K562 (cell line): ENCODE results near the gene CCNL2. TPM values are rescaled to one million over a fixed set of nuclear protein-coding genes. Genes with fewer than 3 reads are reported as not detected.

Experiments used
- ATAC-seq: fragments of 200-7000 bp; cut with Tn5 transposase; 3 replicates; pipeline ENCODE4 v1.9.1; 2020; ENCODE audit warnings: moderate library complexity
- BruUV-seq: library from RNA; stranded (reverse); fragments of 400-500 nt; replicated peaks from 2 replicates; lab custom pipeline; 2021; lab: Mats Ljungman, UMichigan
- CTCF ChIA-PET: fragments of 300-600 bp; formaldehyde crosslinking; extraction: SDS; loops from one replicate; lab custom pipeline; 2021; ENCODE audit warnings: low intra/inter-chr PET ratio; lab: Yijun Ruan, JAX
- POLR2A ChIA-PET: fragments of 300-600, 350-650 bp; sonication (Branson Sonifier 250); formaldehyde crosslinking; extraction: SDS; loops from one replicate; lab custom pipeline; 2021; ENCODE audit warnings: antibody characterized with exemption, inconsistent platforms; lab: Yijun Ruan, JAX
- DNase-seq, 4 experiments: peaks; one replicate each; pipeline versions ENCODE4 v3.0.0 to v3.0.0-alpha.2; 2011 to 2018; ENCODE audit warnings: low spot score in 3 of 4, mixed read lengths in 3 of 4; ENCODE audit errors: extremely low read depth in 1 of 4
- FAIRE-seq: peaks from 2 replicates; lab custom pipeline; 2011; peaks lifted over from hg19 to GRCh38; lab: Jason Lieb, UNC
- H2AFZ ChIP-seq: 2 replicates; pipeline ENCODE4 v1.6.0; 2011; ENCODE audit warnings: low read depth, low read length, control low read depth, inconsistent platforms
- H3K27ac ChIP-seq: fragments of 200-600 bp; 3 replicates; pipeline ENCODE4 v1.8.0; 2011; ENCODE audit warnings: low read depth, mild to moderate bottlenecking, control low read depth, inconsistent platforms, low read length, moderate library complexity, mixed read lengths; ENCODE audit errors: extremely low read depth
- H3K27me3 ChIP-seq, 2 experiments: fragments of 300-600 bp in 1 of 2; 2 replicates in 1 of 2; 3 replicates in 1 of 2; pipeline versions ENCODE4 v1.6.0 to v1.8.0; 2011; ENCODE audit warnings: inconsistent platforms in 2 of 2, low read length in 2 of 2, mild to moderate bottlenecking in 1 of 2, mixed read lengths in 1 of 2, moderate library complexity in 1 of 2; ENCODE audit not compliant: control insufficient read depth in 2 of 2, insufficient read depth in 2 of 2
- H3K36me3 ChIP-seq: fragments of 300-600 bp; 3 replicates; pipeline ENCODE4 v1.8.0; 2011; ENCODE audit warnings: mild to moderate bottlenecking, low read length, inconsistent platforms; ENCODE audit not compliant: control insufficient read depth, insufficient read depth
- H3K4me1 ChIP-seq, 2 experiments: fragments of 200-600 bp in 1 of 2; replicated peaks in 1 of 2; 2 replicates in 1 of 2; 3 replicates in 1 of 2; pipeline versions ENCODE4 v1.5.1 to v1.8.0; 2011; ENCODE audit warnings: inconsistent platforms in 2 of 2, low read length in 2 of 2, mild to moderate bottlenecking in 1 of 2, mixed read lengths in 1 of 2, moderate library complexity in 1 of 2; ENCODE audit not compliant: control insufficient read depth in 2 of 2, insufficient read depth in 2 of 2
- H3K4me2 ChIP-seq: 2 replicates; pipeline ENCODE4 v1.6.1; 2011; ENCODE audit warnings: low read length, control low read depth, inconsistent platforms, mixed read lengths; ENCODE audit not compliant: insufficient read depth
- H3K4me3 ChIP-seq: fragments of 200-600 bp; sonication (generic), shearing (Covaris generic); 2 replicates; pipeline ENCODE4 v1.5.1; 2016; ENCODE audit warnings: control low read depth, inconsistent platforms
- H3K79me2 ChIP-seq: fragments of 200-600 bp; 3 replicates; pipeline ENCODE4 v1.8.0; 2011; ENCODE audit warnings: low read length, inconsistent platforms; ENCODE audit not compliant: control insufficient read depth, insufficient read depth
- H3K9ac ChIP-seq, 2 experiments: 2 replicates each; pipeline versions ENCODE4 v1.6.0 to v1.6.1; 2011; ENCODE audit warnings: low read depth in 2 of 2, low read length in 2 of 2, control low read depth in 1 of 2, inconsistent platforms in 1 of 2, mild to moderate bottlenecking in 1 of 2, mixed read lengths in 1 of 2; ENCODE audit not compliant: insufficient read depth in 1 of 2
- H3K9me1 ChIP-seq: one replicate; pipeline ENCODE4 v1.6.0; 2011; ENCODE audit warnings: inconsistent platforms, mild to moderate bottlenecking, low read length, moderate library complexity; ENCODE audit not compliant: control insufficient read depth, insufficient read depth
- H3K9me3 ChIP-seq: replicated peaks from 2 replicates; pipeline ENCODE4 v1.5.1; 2011; ENCODE audit warnings: low read depth, low read length, inconsistent platforms; ENCODE audit not compliant: control insufficient read depth, insufficient read depth
- H4K20me1 ChIP-seq: replicated peaks from 2 replicates; pipeline ENCODE4 v1.6.1; 2011; ENCODE audit warnings: low read length, inconsistent platforms, mixed read lengths; ENCODE audit not compliant: control insufficient read depth, insufficient read depth
- CBFA2T3 ChIP-seq: fragments of 450-650 bp; IDR thresholded peaks from 2 replicates; pipeline ENCODE4 v1.6.1; 2017
- ZBTB49 ChIP-seq: sonication (generic); formaldehyde crosslinking; IDR thresholded peaks from 2 replicates; pipeline ENCODE4 v1.8.0; 2022; ENCODE audit warnings: missing genetic modification reagents, mild to moderate bottlenecking, borderline replicate concordance
- ZFP36 ChIP-seq: fragments of 150-350 bp; IDR thresholded peaks from 2 replicates; pipeline ENCODE4 v1.6.1; 2018; ENCODE audit warnings: low read length, low read depth; ENCODE audit not compliant: partially characterized antibody
- ZNF778 ChIP-seq: fragments of 450-650 bp; formaldehyde crosslinking; IDR thresholded peaks from 2 replicates; pipeline ENCODE4 v1.4.0; 2020; ENCODE audit warnings: mild to moderate bottlenecking, moderate library complexity
- WGBS: fragments of 100-300 bp; shearing (Covaris generic); methylation state at CpG from one replicate; pipeline ENCODE4 v1.1.6; 2016; ENCODE audit warnings: low coverage, mixed read lengths; ENCODE audit not compliant: insufficient coverage; ENCODE audit errors: missing lambda C conversion rate; 5-methylcytosine and 5-hydroxymethylcytosine counted together
- in situ Hi-C: fragments of 300-500 bp; cut with MboI; formaldehyde crosslinking; loops from 4 replicates; pipeline ENCODE4 v1.15.0; 2018; ENCODE audit warnings: inconsistent platforms, mixed read lengths
- intact Hi-C: fragments of 100-400 bp; cut with micrococcal nuclease; formaldehyde crosslinking; loops from 2 replicates; pipeline ENCODE4 v1.14.2; 2022
- polyA plus RNA-seq, 8 experiments: library from polyadenylated mRNA; depleted of rRNA in 4 of 8; stranded (reverse) in 5 of 8; unstranded in 3 of 8; fragments of >200 nt; fragmentation: Nextera tagmentation in 2 of 8; fragmentation: Illumina TruSeq in 1 of 8; extraction: Ambion mirVana in 2 of 8; extraction: Trizol in 1 of 8; gene quantifications; 2 replicates each; pipeline versions ENCODE4 v1.2.1 to v1.2.3, GENCODE V29; 2011 to 2014; ENCODE audit warnings: inconsistent platforms in 1 of 8, missing spikeins in 1 of 8
- total RNA-seq, 7 experiments: library from RNA; depleted of rRNA in 6 of 7; stranded (reverse); fragments of >200 nt in 6 of 7; fragmentation: Illumina TruSeq in 2 of 7; extraction: Trizol in 2 of 7; gene quantifications; 2 replicates each; pipeline versions ENCODE4 v1.2.1 to v1.2.3, GENCODE V29; 2011 to 2021; ENCODE audit warnings: low replicate concordance in 1 of 7

The CCNL2 gene
- total and polyA plus RNA-seq, 9 of the 15 experiments (the other 6 are each of a cell fraction or from before 2014, with no cell fraction given) = 2.8 to 287 (median 94.5) TPM

GRCh38 chr1:1420654-1421141, 21.6 kb upstream of the CCNL2 start:
- no peak overlapping the region for H3K27ac ChIP-seq

GRCh38 chr1:1419813-1420653, 20.9 kb upstream of the CCNL2 start:
- H3K36me3 ChIP-seq = no peaks in the 10 kb centered on the region
- H3K4me1 ChIP-seq = peaks cover 3 to 25% of the 10 kb centered on the region in 2 experiments; a peak in 4 of 5 replicates
- H3K27ac ChIP-seq = no peak overlapping the region
- H3K9me1 ChIP-seq = no peaks in the 10 kb centered on the region
- no peaks in the 10 kb centered on the region for H3K9me3 ChIP-seq
- H3K4me2 ChIP-seq = no peak overlapping the region
- no peak overlapping the region for H2AFZ ChIP-seq
- intact Hi-C loops (no loop called here), in situ Hi-C loops (no loop called here)
- no peaks in the 10 kb centered on the region for H4K20me1 ChIP-seq
- no peak overlapping the region for H3K4me3 ChIP-seq
- WGBS = 86% methylated on average over 26 of the region's 112 CpGs
- H3K27me3 ChIP-seq = no peaks in the 10 kb centered on the region
- no peak for DNase-seq
- POLR2A ChIA-PET = interaction anchor here (0.6 to 1.2 kb wide), 3 partner anchors 11 to 55 kb away, joined by 3 to 4 read pairs (median 3); partner anchors contain the start of gene CCNL2
- no peak for FAIRE-seq
- no TSS peak for BruUV-seq
- H3K9ac ChIP-seq = peak overlapping the region in 1 of 2 experiments; percentile 39; a peak in 1 of 4 replicates
- CTCF ChIA-PET = no interaction called here
- no peak for ATAC-seq
- no peak for TF ChIP-seq ZFP36
- TF ChIP-seq ZBTB49 = no peak
- no peak for TF ChIP-seq ZNF778 (CRISPR knock-in tag)
- no peaks in the 10 kb centered on the region for H3K79me2 ChIP-seq

More at GRCh38 chr1:1420654-1421141, 21.6 kb upstream of the CCNL2 start:
- intact Hi-C loops = no loop called here
- Histone ChIP-seq H3K36me3 (no peaks in the 10 kb centered on the region), H3K27me3 (no peaks in the 10 kb centered on the region), H2AFZ (no peak overlapping the region), H3K9me3 (no peaks in the 10 kb centered on the region), H3K9me1 (no peaks in the 10 kb centered on the region), H4K20me1 (no peaks in the 10 kb centered on the region), H3K4me2 (no peak overlapping the region), H3K4me3 (no peak overlapping the region), H3K9ac (no peak overlapping the region), H3K4me1 (peaks cover 3 to 30% of the 10 kb centered on the region in 2 experiments; a peak in 4 of 5 replicates), H3K79me2 (no peaks in the 10 kb centered on the region)
- in situ Hi-C loops = no loop called here
- no peak for DNase-seq
- TF ChIP-seq CBFA2T3 = no peak
- no TSS peak for BruUV-seq
- ChIA-PET POLR2A (interaction anchor here (0.7 to 1.9 kb wide), 5 partner anchors 8 to 55 kb away, joined by 3 to 5 read pairs (median 4); partner anchors contain the start of genes CCNL2 and MRPL20), CTCF (no interaction called here)
- FAIRE-seq = no peak
- WGBS = 36% methylated on average over 9 of the region's 12 CpGs
- no peak for ATAC-seq
